Medulla oblongata (tissue), 1 donor: ENCODE measurements around the gene UACA.

Experiments used
- DNase-seq: peaks from one replicate; pipeline ENCODE4 v3.0.0-alpha.2; 2015; ENCODE audit errors: extremely low spot score

The UACA gene

GRCh38 chr15:70783041-70783440 is 19.7 kb upstream of the UACA start:
- DNase-seq, result no peak

GRCh38 chr15:70781236-70781635 is 17.9 kb upstream of the UACA start:
- DNase-seq, result no peak

- no peak for DNase-seq
Observed at GRCh38 chr15:70778258-70779076, 15.1 kb upstream of the UACA start.

DNA sequence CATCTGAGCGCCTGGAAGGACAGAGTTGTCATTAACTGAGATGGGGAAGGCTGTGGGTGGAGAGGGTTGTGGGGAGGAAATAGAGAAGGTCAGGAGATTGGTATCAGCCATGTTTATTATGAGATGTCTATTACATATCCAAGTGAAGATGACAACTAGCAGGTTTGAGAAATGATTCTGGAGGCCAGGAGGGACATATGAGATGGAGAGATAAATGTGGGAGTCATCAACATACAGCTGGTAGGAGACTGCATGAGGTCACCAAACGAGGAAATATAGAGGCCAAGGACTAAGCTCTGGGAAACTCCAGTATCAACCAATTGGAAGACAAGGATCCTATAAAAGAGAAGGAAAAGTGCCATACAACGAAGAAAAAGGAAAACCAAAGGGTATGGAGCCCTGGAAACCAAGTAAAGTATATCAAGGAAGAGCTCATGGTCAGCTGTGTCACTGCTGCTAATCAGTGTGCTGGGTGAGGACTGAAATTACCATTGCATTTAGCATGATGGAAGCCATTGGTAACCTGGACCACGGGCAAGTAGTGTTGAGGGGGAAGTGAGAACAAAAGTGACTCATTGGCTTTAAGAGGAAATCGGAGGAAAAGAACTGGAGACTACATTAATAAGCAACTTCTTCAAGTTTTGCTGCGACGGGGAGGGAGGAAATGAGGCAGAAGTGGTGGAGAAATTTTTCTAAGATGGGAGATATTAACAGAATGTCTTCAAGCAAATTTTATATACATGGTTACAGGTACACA is 14.0 kb upstream of the UACA start:
- DNase-seq, result no peak

- no peak for DNase-seq
Observed at GRCh38 chr15:70775160-70775559, 11.8 kb upstream of the UACA start.

DNA sequence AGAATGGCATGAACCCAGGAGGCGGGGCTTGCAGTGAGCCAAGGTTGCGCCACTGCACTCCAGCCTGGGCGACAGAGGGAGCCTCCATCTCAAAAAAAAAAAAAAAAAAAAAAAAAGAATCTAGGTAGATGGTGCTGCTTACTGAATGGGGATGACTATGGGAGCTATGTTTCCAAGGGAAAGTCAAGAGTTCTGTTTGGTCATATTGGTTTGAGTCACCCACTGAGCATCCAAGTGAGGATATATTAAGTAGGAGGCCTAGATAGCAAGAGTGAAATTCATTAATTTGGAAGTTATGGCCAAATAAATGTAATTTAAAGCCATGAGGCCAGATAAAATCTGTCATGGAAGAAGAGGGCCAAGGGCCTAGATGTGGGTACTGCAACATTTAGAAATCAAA is 9.0 kb upstream of the UACA start:
- DNase-seq, result no peak

DNA sequence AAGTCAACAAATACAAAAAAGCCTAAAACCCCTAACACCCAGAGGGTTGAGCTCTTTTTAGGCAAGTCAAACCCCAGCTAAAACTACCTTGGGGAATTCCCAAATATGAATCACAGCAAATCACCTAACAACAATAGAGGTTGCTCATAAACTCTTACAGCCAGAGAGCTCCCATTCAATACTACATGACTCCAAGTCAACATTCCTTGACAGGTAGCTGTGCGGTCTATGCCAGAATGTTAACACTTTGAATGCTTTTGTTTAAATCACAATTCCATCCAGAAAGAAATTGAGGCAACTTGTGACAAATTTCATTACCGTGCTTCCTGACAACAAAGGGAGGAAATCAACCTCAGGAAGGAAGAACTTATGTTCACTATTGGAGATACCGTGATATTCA is 7.5 kb upstream of the UACA start:
- DNase-seq, result no peak

GRCh38 chr15:70768257-70768883 is 5.0 kb upstream of the UACA start:
- DNase-seq, result peak; percentile 30

- DNase-seq, result no peak
Observed at GRCh38 chr15:70767667-70768066, 4.3 kb upstream of the UACA start.

- no peak for DNase-seq
Observed at GRCh38 chr15:70766597-70766996, 3.2 kb upstream of the UACA start.

DNA sequence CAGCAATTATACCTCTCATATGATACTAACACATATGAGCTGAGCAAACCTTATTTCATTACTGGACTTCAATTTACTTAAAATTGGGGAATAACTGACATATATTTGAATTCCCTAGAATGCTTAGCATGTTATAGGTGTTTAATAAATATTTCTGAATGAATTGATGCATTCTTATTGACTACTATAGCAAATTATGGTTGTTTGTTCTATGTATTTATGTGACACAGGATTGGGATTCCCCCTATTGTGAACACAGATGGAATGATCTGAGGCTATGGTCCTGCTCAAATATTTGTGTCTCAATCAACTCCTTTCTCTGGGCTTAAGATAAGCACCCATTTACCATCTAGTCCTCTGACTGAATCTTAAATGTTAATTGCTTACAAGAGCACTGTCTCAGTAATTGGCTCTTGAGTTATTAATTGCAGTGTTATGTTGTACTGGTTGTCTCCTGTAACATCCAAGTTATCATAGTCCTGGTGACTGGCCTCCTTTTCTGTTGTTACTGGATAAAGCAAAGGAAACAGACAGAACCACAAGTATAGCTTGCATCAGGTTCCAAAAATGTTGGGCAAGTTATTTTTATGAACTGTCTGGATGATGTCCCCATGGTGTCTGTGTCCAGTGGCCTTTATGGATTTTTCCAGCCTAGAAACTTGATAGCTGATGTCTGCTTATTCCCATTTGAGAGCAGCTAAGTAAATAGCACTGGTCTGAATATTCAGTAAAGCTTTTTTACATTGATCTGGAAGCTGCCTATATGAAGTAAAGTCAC is 2.3 kb upstream of the UACA start:
- DNase-seq, result no peak

DNA sequence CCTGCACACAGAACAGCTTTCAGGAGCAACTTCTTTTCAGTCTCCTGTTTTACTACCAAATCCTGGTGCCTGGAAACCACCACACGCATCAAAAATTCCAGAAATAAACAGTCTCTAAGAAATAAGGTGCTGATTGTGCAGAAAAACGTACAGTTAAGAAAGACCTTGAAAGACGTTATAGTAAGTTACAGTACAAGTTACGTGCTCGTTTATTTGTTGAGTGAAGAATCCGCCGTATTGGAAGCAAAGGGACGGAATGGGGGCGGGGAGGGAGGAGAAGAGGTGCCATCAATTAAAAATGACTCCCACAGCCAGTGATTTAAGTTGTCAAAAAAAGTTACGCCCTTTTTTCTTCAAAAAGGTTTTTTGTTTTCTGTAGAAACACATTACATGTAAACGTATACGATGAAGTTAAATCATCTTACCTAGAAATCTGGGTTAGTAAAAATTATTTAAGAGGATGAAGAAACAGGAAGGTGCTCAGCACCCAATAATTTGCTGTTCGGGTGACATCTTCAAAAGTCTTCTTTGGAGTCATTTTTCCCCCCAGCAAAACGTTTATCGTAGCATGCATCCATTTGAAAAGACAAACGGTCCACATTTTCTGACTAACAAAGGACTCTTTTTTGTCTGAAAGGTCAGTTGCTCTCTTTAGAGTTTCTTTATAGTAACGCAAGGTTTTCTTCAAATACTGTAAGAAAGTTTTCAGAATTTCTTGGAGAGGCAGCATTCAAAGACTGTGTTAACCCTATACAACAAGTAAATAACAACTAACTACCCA is 782 bp upstream of the UACA start:
- DNase-seq, result no peak

DNA sequence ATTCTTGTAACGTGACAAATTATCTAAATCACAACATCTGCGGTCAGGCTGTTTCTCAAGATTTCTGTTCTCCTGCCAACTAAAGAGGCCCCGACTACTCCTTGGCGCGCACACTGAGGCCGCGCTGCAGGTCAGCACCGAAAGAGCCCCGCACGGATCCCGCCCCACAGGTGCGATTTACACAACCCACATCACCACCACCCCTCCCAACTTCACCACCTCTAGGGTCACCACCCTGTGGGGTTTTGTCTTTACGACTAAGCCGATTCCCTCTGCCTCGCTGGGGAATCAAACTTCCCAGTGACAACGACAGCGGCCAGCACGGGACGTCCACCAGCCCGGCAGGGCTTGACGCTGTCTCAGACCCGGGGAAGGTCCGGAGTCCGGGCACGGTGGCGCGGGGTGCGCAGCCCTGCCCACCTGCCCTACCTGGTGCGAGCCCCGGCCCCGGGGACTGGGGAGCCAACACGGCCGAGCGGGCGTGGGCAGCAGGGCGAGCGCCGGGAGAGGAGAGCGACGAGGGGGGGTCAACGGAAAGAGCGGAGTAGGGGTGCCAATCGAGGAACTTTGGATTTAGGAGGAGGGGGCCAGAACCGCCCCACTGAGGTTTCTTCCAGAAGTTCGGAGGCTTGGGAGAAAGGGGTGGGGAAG is 764 bp downstream of the UACA start:
- no peak for DNase-seq

- DNase-seq, result no peak
Observed at GRCh38 chr15:70761931-70762468, 1.4 kb downstream of the UACA start.

GRCh38 chr15:70761046-70761445 is 2.3 kb downstream of the UACA start:
- no peak for DNase-seq

GRCh38 chr15:70758790-70759462 is 4.4 kb downstream of the UACA start:
- no peak for DNase-seq

DNA sequence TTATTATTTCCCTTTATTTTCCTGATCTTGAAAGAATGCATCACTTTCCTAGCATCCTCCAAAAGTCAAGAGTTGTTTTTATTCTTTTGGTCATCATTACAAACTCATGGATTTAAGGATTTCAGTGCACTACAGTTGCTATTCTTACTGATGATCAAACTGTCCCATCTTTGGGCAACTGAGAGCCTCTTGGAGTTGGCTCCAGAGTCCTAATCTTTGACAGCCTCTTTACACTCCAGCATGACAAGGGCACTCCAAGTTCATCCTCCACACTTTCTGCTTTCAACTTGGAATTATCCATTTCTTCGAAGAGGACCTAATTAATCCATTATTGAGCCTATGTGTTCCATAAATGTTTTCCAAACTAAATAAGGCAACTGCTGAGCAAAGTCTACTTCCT is 5.7 kb downstream of the UACA start:
- DNase-seq, result no peak

DNA sequence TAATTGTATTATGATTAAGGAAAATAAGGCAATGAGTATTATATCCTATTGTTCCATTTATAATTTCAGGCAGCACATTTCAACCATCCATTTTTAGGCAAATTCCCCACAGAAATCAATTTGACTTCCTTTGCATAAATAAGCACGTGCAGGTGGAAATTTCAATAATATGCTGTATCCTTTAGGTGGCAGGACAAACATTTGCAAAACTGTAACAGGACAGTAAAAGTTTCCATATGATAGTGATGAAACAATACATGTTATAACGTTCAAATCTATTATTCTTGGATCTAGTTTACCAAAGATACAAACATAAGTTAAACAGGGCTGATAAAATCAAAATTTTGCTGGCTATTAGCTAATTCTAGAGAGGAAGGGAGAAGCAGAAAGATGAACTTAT is 8.5 kb downstream of the UACA start:
- no peak for DNase-seq

- DNase-seq, result no peak
Observed at GRCh38 chr15:70753101-70753829, 10.1 kb downstream of the UACA start.
